GM12875 (cell line): ENCODE results near the gene TRERF1.

ENCODE experiments used
- H3K4me3 ChIP-seq: one replicate; pipeline ENCODE4 v1.5.1; 2011; ENCODE audit warnings: low read depth, low read length, control low read depth
- TF ChIP-seq, protein P1 (sequence below): IDR thresholded peaks from 2 replicates; pipeline ENCODE4 v1.5.1; 2011; ENCODE audit warnings: low read depth, mild to moderate bottlenecking, control low read depth, inconsistent platforms, low read length, moderate library complexity, borderline replicate concordance; ENCODE audit not compliant: insufficient read depth

TRERF1 gene

DNA sequence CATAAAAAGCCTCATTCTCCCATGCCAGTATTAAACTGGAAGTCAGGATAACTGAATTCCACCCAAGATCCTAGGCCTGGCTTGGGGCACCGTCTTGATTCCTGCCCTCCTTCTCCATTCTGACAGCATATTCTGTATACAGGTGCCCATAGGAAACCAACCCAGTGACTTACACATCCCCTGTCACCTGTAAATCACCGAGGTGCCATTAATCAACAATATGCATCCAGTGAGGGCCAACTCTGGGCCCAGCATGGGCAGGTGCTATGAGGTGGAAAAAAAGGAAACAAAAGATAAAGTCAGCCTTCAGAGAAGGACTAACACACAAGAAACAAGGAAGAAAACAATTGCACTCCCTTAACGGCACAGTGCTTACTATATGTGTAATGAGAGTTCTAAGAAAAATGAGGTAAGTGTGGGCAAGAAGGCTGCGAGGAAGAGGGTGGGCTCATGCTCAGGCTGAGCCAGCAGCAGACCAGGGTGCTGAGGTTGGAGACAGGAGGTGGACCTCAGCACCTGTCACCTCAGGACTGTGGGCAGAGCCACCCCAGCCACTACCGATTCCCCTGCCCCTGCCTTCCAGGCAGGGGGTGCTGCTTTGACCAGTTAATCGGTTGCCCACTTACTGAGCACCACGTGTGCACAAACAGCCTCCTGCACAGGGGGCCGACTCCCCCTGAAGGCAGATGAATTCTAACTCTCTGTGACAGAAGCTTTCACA is 105.9 kb downstream of the TRERF1 start:
- TF ChIP-seq, protein P1, sequence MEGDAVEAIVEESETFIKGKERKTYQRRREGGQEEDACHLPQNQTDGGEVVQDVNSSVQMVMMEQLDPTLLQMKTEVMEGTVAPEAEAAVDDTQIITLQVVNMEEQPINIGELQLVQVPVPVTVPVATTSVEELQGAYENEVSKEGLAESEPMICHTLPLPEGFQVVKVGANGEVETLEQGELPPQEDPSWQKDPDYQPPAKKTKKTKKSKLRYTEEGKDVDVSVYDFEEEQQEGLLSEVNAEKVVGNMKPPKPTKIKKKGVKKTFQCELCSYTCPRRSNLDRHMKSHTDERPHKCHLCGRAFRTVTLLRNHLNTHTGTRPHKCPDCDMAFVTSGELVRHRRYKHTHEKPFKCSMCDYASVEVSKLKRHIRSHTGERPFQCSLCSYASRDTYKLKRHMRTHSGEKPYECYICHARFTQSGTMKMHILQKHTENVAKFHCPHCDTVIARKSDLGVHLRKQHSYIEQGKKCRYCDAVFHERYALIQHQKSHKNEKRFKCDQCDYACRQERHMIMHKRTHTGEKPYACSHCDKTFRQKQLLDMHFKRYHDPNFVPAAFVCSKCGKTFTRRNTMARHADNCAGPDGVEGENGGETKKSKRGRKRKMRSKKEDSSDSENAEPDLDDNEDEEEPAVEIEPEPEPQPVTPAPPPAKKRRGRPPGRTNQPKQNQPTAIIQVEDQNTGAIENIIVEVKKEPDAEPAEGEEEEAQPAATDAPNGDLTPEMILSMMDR = no peak
- no peak overlapping the region for H3K4me3 ChIP-seq

DNA sequence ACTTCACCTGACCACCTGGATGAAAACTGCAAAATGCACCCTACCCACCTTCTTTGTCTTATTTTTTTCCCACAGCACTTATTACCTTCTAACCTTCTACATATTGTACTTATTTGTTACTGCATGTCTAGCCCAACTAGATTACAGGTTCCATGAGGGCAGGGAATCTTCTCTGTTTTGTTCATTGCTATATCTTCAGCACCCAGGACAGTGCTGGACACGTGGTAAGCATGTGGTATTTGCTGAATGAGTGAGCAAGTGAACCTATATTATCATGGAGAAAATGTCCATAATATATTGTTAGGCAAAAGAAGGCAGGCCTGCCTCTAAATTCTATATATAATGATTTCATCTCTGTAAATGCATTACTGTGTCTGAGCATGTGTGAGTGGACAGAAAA is 107.0 kb downstream of the TRERF1 start:
- no peak overlapping the region for H3K4me3 ChIP-seq
- TF ChIP-seq, protein P1 = no peak

DNA sequence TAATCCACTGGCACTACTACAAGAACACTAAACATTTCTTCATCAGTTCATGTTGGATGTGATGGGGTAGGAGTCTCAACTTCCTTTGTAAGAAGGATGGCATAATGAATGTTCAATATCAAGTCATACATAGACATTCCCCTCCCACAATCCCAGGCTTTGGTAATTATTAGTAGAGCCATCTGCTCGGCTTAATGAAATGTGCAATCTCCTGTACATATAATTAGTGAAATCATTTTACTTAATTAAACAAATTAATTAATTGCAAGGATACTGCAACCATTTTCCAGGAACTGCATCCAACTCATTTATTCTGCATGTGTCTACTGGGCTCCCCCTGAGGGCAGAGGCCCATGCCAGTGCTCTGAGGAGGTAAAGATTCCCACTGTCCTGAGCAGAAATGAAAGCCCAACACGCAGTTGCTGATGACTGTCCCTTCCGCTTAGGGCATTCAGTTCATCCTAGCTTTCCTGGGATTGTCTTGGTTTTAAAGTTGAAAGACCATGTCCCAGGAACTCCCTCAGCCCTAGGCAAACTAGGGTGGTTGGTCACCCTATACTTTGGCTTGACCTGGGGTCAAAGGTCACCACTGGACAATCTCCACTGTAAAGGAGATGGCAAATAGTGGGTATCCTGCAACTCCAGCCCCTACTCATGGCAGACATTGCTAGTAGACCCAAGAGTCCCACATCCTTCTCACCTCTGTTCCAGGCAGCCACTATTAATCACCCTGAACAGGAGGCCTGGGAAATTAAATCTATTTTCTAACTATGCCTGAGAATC is 109.8 kb downstream of the TRERF1 start:
- H3K4me3 ChIP-seq = no peak overlapping the region
- TF ChIP-seq, protein P1 = no peak

DNA sequence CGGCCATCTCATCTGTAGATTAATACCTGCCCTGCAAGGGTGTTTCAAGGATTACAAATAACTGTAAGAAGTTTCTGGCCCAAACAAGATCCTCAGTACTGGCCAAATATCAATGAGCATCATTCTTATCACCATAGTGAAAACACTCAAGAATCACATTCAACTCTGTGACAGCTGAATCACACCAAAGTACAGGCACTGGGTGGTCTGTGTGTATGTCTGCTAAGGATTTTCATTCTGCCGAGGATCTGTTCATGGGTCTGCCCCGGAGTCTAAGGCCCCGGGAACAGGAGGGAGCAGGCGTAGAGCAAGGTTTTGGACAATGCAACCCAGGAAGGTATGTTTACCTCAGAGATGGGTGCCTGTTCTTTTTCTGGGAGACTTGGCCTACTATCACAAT is 110.5 kb downstream of the TRERF1 start:
- TF ChIP-seq, protein P1 = no peak
- H3K4me3 ChIP-seq = no peak overlapping the region

DNA sequence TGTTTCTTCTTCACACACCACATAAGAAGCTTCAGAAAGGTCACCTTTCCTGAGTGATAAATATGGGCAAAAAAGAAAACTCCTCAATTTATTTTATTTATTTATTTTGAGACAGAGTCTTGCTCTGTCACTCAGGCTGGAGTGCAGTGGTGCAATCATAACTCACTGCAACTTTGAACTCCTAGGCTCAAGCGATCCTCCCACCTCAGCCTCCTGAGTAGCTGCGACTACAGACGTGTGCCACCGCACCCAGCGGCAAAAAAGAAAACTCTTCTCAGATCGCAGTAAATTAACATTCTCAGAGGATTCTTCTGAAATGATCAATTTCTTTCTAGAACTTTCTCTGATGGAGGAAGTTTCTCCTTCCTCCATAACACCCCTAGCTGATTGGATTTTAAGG is 111.2 kb downstream of the TRERF1 start:
- no peak overlapping the region for H3K4me3 ChIP-seq
- TF ChIP-seq, protein P1 = no peak

DNA sequence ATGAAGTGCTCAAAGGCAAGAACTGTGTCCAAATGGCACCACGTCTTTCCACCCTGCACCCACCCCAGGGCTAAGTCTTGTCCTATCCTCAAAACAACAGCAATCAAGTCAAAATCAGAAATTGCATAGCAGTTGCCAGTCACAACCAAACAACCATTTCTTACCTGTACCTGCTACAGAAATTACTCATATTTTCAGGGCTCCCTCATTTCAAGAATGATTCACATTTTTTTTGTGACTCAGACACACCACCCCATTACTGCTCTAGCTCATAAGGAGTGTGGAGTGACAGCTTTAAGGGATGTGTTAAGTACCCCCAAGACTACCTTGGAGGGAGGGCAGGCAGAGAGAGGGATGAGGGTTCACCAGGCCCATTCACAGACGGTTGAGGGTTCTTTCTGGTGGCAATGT is 111.7 kb downstream of the TRERF1 start:
- TF ChIP-seq, protein P1 = no peak
- no peak overlapping the region for H3K4me3 ChIP-seq
